GM12892 (cell line): ENCODE data around the gene ADCY4.

Experiments used
- DNase-seq: peaks from one replicate; pipeline ENCODE4 v3.0.0; 2011; ENCODE audit not compliant: insufficient read length
- FAIRE-seq: peaks from 2 replicates; lab custom pipeline; 2011; peaks lifted over from hg19 to GRCh38; lab: Jason Lieb, UNC
- POLR2A ChIP-seq: IDR thresholded peaks from 2 replicates; pipeline ENCODE4 v1.6.1; 2011; ENCODE audit warnings: low read depth, low read length, control low read depth
- POLR2AphosphoS5 ChIP-seq: IDR thresholded peaks from 2 replicates; pipeline ENCODE4 v1.6.1; 2011; ENCODE audit warnings: low read depth, low read length, control low read depth
- TAF1 ChIP-seq: IDR thresholded peaks from 2 replicates; pipeline ENCODE4 v1.6.1; 2011; ENCODE audit warnings: low read depth, mild to moderate bottlenecking, control low read depth, low read length, borderline replicate concordance

Gene ADCY4

DNA sequence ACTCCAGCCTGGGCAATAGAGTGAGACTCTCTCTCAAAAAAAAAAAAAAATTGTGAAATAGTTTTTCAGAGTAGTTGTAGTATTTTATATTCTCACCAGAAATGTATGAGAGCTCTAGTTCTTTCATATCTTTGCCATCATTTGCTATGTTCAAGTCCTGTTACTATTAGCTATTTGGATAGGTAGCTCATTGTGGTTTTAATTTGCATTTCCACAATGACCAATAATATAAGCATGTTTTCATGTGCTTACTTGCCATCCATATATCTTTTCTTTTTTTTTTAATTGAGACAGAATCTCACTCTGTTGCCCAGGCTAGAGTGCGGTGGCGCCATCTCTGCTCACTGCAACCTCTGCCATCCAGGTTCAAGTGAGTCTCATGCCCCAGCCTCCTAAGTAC is 13.3 kb upstream of the ADCY4 start:
- FAIRE-seq = no peak
- no peak for DNase-seq
- TF ChIP-seq TAF1 (no peak), POLR2A (no peak), POLR2AphosphoS5 (no peak)

DNA sequence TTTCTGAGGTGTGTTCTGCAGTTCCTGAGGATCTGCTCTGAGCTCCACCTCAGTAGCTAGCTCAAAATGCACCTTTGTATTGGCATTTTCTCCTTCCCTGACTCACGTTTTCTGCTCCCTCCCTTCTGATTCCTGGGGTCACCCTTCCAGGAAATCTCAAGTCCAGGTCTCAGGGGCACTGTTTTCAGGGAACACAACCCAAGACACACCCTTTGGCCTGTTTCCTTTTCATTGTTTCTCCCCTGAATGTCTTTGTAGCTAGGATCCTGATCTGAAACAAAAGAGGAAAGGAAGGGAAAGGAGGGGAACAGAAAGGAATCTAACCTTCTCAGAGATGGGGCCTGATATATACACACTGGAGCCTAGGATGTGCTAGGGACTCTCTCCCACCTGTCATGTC is 12.3 kb upstream of the ADCY4 start:
- TF ChIP-seq POLR2AphosphoS5 (no peak), POLR2A (no peak), TAF1 (no peak)
- DNase-seq = no peak
- FAIRE-seq = no peak

DNA sequence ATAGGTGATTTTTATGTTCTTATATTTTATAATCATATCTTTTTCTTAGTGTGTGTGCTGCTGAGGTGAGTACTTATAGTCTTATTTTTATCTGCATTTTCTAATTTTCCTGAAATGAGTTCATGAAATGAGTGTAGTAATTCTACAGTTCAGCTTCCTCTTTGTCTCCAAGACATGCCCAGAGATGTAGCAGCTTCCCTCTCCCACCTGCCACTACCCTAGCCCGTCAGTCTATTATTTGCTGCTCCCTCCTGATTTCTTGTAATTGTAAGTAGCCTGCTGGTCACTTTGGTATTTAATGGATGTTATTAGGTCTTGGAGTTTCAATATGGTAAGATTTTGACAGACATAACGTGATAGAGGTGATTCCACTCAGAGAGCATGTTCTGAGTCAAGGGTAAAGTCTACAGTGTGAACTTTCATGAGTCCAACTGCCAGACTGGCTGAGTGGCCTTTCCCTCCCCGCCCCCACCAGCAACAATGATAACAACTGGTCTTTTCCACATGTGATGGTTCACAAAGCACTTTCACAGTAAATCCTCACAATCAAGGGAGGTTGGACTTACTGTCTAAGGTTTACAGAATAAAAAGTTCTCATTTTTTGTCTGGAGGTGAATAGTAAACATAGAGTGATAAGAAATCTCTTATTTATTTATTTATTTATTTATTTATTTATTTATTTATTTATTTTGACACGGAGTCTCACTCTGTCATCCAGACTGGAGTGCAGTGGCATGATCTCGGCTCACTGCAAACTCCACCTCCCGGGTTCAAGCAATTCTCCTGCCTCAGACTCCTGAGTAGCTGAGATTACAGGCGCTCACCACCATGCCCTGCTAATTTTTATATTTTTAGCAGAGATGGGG is 9.2 kb upstream of the ADCY4 start:
- TF ChIP-seq POLR2AphosphoS5 = no peak
- TF ChIP-seq POLR2A = no peak
- no peak for TF ChIP-seq TAF1
- DNase-seq = no peak
- FAIRE-seq = no peak

DNA sequence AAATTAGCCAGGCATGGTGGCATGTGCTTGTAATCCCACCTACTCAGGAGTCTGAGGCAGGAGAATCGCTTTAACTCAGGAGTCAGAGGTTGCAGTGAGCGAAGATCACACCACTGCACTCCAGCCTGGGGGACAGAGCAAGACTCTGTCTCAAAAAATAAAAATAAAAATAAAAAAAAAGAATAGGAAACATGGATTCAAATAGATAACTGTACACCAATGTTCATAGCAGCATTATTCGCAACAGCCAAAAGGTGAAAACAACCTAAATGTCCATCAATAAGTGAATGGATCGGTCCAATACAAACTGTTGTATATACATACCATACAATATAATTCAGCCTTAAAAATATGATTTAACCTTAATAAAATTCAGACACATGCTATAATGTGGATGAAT is 8.0 kb upstream of the ADCY4 start:
- DNase-seq = no peak
- TF ChIP-seq POLR2AphosphoS5 = no peak
- no peak for TF ChIP-seq POLR2A
- TF ChIP-seq TAF1 = no peak
- no peak for FAIRE-seq

DNA sequence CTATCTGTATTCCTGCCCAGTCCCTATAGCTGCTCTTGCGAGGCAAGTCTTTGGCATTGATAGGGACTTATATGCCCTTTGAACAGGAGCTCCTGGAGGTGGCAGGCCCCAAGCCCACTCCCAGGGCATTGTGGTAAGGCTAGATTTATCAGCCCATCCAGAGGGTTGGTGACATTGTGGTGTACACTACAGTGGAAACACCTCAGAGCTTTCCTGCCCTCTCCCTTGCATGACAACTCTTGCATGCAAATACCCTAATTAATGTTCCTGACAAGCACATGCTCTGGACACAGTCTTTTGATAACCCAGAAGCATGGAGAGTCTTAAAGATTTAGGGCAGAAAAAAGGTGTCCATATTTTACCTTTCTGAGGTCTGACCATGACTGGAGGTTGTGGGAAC is 5.7 kb upstream of the ADCY4 start:
- FAIRE-seq = no peak
- no peak for DNase-seq
- no peak for TF ChIP-seq TAF1
- no peak for TF ChIP-seq POLR2A
- TF ChIP-seq POLR2AphosphoS5 = no peak

DNA sequence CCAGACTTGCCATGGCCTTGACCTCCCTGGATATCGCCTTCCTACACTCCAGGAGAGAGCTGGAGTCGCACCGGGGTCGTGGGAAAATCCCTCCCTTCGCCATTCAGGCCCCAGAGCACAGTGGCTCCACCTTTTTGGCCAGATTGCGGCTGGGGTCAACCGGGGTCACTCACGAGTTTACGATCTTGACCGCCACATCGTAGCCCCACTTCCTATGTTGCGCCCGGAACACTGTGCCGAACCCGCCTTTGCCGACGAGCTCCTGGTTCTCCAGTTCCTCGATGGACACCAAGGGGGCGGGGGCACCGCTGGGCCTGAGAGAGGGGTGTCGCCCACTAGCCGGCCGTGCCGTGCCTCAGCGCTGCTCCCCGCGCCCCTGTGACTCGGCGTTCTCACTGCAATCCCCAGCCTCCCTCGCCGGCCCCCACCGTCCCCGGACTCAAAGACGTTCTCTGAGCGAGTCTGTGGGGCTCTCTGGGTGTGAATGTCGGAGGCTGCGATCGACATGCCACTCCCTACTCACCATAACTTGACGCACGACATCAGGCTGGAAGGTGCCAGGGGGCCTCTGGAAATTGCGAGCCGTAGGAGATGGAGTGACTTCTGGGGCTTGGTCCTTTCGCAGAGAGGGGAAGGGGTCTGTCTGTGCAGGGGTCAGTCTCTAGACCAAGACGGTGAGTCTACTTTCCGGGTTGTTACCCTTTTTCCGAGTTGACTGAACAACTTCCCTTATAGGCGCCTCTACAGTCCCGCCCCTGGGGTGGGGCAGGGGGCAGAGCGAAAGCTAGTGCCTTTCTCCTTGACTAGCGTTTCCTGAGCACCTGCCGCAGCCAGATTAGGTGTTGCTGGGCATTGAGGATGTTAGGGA is 4.6 kb upstream of the ADCY4 start, which contains the start of gene RIPK3:
Gene RIPK3, minus strand, starts transcription at position 708 of the 868 bp plus-strand sequence. Its CDS starts 165 bp downstream, at position 543.
- TF ChIP-seq TAF1 = no peak
- no peak for TF ChIP-seq POLR2A
- TF ChIP-seq POLR2AphosphoS5 = no peak
- FAIRE-seq (peak; percentile 9), DNase-seq (peak; percentile 64)

DNA sequence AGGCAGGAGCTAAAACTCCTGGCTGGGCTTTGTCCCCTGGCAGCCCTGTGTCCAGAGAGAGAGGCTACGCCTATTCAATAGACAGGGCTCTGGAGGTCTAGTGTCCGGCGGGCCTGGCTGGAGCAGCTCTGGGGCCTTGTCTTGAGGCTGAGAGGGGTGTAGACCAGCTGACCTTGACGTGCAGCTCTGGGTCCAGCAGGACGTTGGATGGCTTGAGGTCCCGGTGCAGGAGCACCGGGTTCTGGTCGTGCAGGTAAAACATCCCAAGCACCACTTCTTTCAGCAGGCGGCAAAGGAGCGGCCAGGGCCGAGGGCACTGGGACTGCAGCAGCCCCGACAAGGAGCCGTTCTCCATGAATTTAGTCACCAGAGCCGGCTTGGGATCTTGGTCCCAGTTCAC is 4.0 kb upstream of the ADCY4 start:
- FAIRE-seq = no peak
- TF ChIP-seq TAF1 = no peak
- no peak for TF ChIP-seq POLR2AphosphoS5
- no peak for TF ChIP-seq POLR2A
- DNase-seq = no peak

DNA sequence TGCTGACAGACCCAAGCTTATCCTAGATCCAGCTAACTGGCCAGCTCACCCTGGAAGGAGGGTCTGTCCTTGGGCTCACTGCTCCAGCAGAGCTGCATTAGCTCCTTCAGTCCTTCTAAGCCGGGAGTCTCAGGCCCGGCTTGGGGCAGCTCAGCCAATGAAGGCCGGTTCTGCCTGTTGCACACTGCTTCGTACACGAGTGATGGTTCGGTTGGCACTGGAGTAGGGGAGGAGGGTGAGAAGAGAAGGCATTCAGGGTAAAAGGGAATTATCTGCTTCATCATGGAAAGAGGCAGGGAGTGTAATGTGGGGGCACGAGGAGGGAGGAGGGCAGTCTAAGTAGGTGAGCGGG is 2.9 kb upstream of the ADCY4 start:
- FAIRE-seq = no peak
- DNase-seq = no peak
- TF ChIP-seq TAF1 = no peak
- no peak for TF ChIP-seq POLR2AphosphoS5
- no peak for TF ChIP-seq POLR2A

DNA sequence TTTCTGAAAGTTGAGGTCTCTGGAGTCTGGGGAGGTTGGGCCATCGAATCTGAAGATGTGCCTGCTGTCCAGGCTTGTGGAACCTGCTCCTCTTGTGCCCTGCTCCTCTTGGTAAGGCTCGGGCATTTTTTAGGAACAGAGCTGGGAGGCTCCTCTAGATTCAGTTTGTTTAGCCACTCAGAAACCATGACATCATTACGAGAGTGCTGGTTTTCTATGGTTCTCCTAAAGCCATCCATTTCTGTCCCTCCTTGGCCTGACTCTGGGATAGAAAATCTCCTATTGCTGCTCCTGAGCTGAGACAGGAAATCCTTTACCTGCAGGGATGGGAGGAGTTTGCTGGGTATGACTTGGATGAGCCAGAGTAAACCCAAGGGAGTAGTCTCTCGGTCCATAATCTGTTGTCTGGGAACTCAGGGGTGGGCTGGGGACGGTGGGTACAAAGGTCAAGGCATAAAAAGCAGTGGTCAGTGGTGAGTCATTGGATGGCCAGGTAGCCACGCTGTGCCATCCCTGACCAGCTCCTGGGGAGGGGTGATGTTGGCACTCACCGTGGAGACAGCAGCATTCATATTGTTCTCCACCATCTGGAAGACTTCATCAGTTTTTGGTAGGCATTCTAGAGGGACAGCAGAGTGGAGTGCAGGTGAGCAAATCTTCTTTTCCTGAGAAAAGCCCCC is 2.4 kb upstream of the ADCY4 start:
- DNase-seq (no peak), FAIRE-seq (no peak)
- TF ChIP-seq TAF1 (no peak), POLR2A (no peak), POLR2AphosphoS5 (no peak)

DNA sequence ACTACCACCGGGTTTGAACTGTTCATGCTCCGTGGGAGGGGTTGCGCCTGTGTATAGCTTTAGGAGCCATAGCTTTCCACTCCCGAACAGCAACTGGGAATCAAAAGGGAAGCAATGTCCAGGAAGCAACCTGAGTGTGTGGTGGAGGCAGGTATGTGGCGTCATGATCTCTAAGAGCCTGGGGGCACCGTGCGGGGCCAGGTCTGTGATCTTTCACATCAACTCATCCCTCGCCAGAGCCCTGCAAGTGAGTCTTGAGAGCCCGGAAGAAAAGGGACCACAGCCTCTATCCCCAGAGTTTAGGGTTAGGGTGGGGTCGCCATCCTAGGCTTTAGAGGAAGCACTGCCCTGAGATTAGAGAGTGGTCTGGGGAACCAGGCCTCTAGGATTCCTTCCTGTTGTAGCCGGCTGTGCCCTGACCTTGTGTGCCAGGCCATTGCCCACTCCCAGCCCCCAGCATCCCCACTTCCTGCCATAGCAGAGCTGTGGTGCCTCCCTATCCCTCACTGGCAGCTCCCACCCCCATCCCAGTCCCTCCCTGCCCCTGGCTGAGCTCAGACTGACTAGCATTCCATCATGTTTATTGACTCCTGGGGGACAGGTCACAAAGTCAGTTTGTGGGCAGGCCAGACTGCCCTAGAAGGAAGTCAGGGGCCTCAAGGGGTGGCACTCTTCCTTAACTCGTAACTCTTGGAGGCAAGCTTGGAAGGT is 745 bp upstream of the ADCY4 start:
- no peak for FAIRE-seq
- TF ChIP-seq POLR2AphosphoS5 (no peak), POLR2A (no peak), TAF1 (no peak)
- DNase-seq = no peak
